ENCODE measurements around the gene INVS. TPM values are rescaled to one million over a fixed set of nuclear protein-coding genes. Genes with fewer than 3 reads are reported as not detected.

INVS gene
- total and polyA plus RNA-seq, 2 of the 13 experiments (the other 11 are each of a cell fraction or from before 2014, with no cell fraction given), result 11.3 to 16.3 TPM

GRCh38 chr9:100083448-100084127, 15.5 kb upstream of the INVS start (continued):
- TF ChIP-seq, protein P1, sequence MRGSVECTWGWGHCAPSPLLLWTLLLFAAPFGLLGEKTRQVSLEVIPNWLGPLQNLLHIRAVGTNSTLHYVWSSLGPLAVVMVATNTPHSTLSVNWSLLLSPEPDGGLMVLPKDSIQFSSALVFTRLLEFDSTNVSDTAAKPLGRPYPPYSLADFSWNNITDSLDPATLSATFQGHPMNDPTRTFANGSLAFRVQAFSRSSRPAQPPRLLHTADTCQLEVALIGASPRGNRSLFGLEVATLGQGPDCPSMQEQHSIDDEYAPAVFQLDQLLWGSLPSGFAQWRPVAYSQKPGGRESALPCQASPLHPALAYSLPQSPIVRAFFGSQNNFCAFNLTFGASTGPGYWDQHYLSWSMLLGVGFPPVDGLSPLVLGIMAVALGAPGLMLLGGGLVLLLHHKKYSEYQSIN (CRISPR knock-in tag; IDR thresholded peaks at IDR 0.05; ENCODE audit: borderline replicate concordance), result no peak
- TF ChIP-seq, protein P2, sequence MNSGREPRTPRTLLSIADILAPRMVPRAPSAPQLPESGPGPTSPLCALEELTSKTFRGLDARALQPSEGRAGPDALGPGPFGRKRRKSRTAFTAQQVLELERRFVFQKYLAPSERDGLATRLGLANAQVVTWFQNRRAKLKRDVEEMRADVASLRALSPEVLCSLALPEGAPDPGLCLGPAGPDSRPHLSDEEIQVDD (CRISPR knock-in tag; IDR thresholded peaks at IDR 0.05; ENCODE audit: borderline replicate concordance), result no peak
- TF ChIP-seq ZNF207 (IDR thresholded peaks at IDR 0.05; ENCODE audit: borderline replicate concordance), result no peak

DNA sequence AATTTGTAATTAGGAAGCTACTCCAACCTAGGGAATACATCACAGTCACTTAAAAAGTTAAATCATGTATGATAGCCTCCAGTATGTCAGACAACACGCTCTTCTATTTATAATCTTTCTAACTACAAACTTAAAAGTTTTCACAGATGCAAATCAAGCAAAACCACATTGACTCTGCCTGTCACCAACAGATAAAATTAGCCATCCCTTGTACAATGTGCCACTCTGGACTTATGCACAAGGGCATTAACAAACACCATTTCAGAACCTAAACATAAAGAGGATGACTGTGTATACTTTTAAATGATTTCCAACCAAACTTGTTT, 15.0 kb upstream of the INVS start:
- Histone ChIP-seq H3K4me2 (ENCODE audit: low read depth, low read length) (no peak overlapping the region), H4K20me1 (ENCODE audit: insufficient read depth, low read length) (peaks cover 3% of the 10 kb centered on the region; the same call in 1 of the 2 replicates), H3K4me1 (ENCODE audit: insufficient read depth, low read length) (no peaks in the 10 kb centered on the region; the same call in 1 of the 2 replicates), H3K27ac (ENCODE audit: extremely low read length, insufficient read depth, low read length) (no peak overlapping the region), H3K9ac (ENCODE audit: insufficient read depth, low read depth, low read length) (no peak overlapping the region), H3K27me3 (ENCODE audit: control insufficient read depth in 1 of 2, insufficient read depth in 2 of 2, low read length in 2 of 2) (no peaks in the 10 kb centered on the region), H2AFZ (ENCODE audit: low read length) (no peak overlapping the region), H3K9me3 (ENCODE audit: low read length) (no peaks in the 10 kb centered on the region), H3K36me3 (replicated peaks in 1 of 2; ENCODE audit: control insufficient read depth in 1 of 2, insufficient read depth in 2 of 2, low read length in 2 of 2) (no peaks in the 10 kb centered on the region), H3K4me3 (replicated peaks in 1 of 3; ENCODE audit: insufficient read depth in 1 of 3, low read depth in 2 of 3, low read length in 3 of 3) (no peak overlapping the region), H3K79me2 (ENCODE audit: insufficient read depth, low read length) (peaks cover 80% of the 10 kb centered on the region)
- intact Hi-C loops (cut with micrococcal nuclease; ENCODE audit: unreplicated experiment), result no loop called here
- FAIRE-seq (no peak), DNase-seq (ENCODE audit: low spot score) (no peak), ATAC-seq (no peak)
- ChIA-PET CTCF (ENCODE audit: low intra/inter-chr PET ratio, low total read pairs) (no interaction called here), POLR2A (no interaction called here)
- in situ Hi-C loops (cut with HindIII; ENCODE audit: extremely low pct_ligation_motif_present, low pct_unique_long_range_greater_than_20kb), result no loop called here
- no TSS peak for BruUV-seq (replicated peaks)
- 95% methylated on average over 1 of the region's 1 CpG for WGBS (ENCODE audit: low lambda C conversion rate)
- TF ChIP-seq, protein P3, sequence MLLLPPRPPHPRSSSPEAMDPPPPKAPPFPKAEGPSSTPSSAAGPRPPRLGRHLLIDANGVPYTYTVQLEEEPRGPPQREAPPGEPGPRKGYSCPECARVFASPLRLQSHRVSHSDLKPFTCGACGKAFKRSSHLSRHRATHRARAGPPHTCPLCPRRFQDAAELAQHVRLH (CRISPR knock-in tag; IDR thresholded peaks at IDR 0.05; ENCODE audit: borderline replicate concordance, low read depth), result no peak
- TF ChIP-seq, protein P4, sequence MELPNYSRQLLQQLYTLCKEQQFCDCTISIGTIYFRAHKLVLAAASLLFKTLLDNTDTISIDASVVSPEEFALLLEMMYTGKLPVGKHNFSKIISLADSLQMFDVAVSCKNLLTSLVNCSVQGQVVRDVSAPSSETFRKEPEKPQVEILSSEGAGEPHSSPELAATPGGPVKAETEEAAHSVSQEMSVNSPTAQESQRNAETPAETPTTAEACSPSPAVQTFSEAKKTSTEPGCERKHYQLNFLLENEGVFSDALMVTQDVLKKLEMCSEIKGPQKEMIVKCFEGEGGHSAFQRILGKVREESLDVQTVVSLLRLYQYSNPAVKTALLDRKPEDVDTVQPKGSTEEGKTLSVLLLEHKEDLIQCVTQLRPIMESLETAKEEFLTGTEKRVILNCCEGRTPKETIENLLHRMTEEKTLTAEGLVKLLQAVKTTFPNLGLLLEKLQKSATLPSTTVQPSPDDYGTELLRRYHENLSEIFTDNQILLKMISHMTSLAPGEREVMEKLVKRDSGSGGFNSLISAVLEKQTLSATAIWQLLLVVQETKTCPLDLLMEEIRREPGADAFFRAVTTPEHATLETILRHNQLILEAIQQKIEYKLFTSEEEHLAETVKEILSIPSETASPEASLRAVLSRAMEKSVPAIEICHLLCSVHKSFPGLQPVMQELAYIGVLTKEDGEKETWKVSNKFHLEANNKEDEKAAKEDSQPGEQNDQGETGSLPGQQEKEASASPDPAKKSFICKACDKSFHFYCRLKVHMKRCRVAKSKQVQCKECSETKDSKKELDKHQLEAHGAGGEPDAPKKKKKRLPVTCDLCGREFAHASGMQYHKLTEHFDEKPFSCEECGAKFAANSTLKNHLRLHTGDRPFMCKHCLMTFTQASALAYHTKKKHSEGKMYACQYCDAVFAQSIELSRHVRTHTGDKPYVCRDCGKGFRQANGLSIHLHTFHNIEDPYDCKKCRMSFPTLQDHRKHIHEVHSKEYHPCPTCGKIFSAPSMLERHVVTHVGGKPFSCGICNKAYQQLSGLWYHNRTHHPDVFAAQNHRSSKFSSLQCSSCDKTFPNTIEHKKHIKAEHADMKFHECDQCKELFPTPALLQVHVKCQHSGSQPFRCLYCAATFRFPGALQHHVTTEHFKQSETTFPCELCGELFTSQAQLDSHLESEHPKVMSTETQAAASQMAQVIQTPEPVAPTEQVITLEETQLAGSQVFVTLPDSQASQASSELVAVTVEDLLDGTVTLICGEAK (IDR thresholded peaks at IDR 0.05), result no peak
- TF ChIP-seq, protein P4 (CRISPR knock-in tag; IDR thresholded peaks at IDR 0.05), result no peak
- TF ChIP-seq CBX1 (IDR thresholded peaks at IDR 0.05; ENCODE audit: low read depth) (no peak), SATB2 (CRISPR knock-in tag; IDR thresholded peaks at IDR 0.05) (no peak), ZNF552 (CRISPR knock-in tag; IDR thresholded peaks at IDR 0.05; ENCODE audit: borderline replicate concordance) (no peak), ZFX (CRISPR knock-in tag; IDR thresholded peaks at IDR 0.05; ENCODE audit: low read depth) (no peak), ZNF644 (CRISPR knock-in tag; IDR thresholded peaks at IDR 0.05; ENCODE audit: low read depth) (no peak), ZNF510 (CRISPR knock-in tag; IDR thresholded peaks at IDR 0.05; ENCODE audit: low read depth) (no peak), ZNF619 (CRISPR knock-in tag; IDR thresholded peaks at IDR 0.05) (no peak)

Measured in HepG2 (cell line).